Panc1 (cell line): ENCODE results near the gene MBNL2. TPM values are rescaled to one million over a fixed set of nuclear protein-coding genes. Genes with fewer than 3 reads are reported as not detected.

ENCODE experiments used
- ATAC-seq: fragments of 200-7000 bp; cut with Tn5 transposase; 2 replicates; pipeline ENCODE4 v1.9.1; 2020; ENCODE audit warnings: mild to moderate bottlenecking, moderate library complexity
- BruUV-seq: library from RNA; stranded (reverse); fragments of 400-500 nt; replicated peaks from 2 replicates; lab custom pipeline; 2021; lab: Mats Ljungman, UMichigan
- CTCF ChIA-PET: fragments of 300-600 bp; sonication (Branson Sonifier 250); formaldehyde crosslinking; loops from one replicate; lab custom pipeline; 2022; ENCODE audit warnings: antibody characterized with exemption; lab: Charles Lee
- POLR2A ChIA-PET: fragments of 300-600 bp; sonication (Branson Sonifier 250); formaldehyde crosslinking; loops from one replicate; lab custom pipeline; 2022; ENCODE audit warnings: antibody characterized with exemption; lab: Charles Lee
- DNase-seq: peaks from one replicate; pipeline ENCODE4 v3.0.0-alpha.2; 2010; ENCODE audit warnings: low read depth, low spot score
- H3K27ac ChIP-seq: 2 replicates; pipeline ENCODE4 v1.5.1; 2011; ENCODE audit warnings: mild to moderate bottlenecking, low read length, inconsistent platforms
- H3K27me3 ChIP-seq: fragments of 200-500 bp; sonication (Bioruptor generic); 2 replicates; pipeline ENCODE4 v1.6.0; 2014; ENCODE audit warnings: low read length, inconsistent platforms; ENCODE audit not compliant: control insufficient read depth, insufficient read depth
- H3K36me3 ChIP-seq: fragments of 200-500 bp; sonication (Bioruptor generic); 2 replicates; pipeline ENCODE4 v1.5.1; 2014; ENCODE audit warnings: inconsistent platforms, mild to moderate bottlenecking, low read length, moderate library complexity; ENCODE audit not compliant: control insufficient read depth, insufficient read depth
- H3K4me1 ChIP-seq: 2 replicates; pipeline ENCODE4 v1.5.1; 2011; ENCODE audit warnings: inconsistent platforms, mild to moderate bottlenecking, low read length, moderate library complexity; ENCODE audit not compliant: control insufficient read depth, insufficient read depth
- H3K4me3 ChIP-seq, 2 experiments: 2 replicates each; pipeline ENCODE4 v1.5.1; 2011 to 2012; ENCODE audit warnings: low read depth in 2 of 2, low read length in 2 of 2, mild to moderate bottlenecking in 2 of 2, inconsistent platforms in 1 of 2, moderate library complexity in 1 of 2
- H3K9me3 ChIP-seq: fragments of 200-500 bp; sonication (Bioruptor generic); 2 replicates; pipeline ENCODE4 v1.5.1; 2014; ENCODE audit warnings: low read depth, mild to moderate bottlenecking, inconsistent platforms, low read length, moderate library complexity; ENCODE audit not compliant: control insufficient read depth, insufficient read depth
- POLR2AphosphoS5 ChIP-seq: IDR thresholded peaks from 2 replicates; pipeline ENCODE4 v1.6.1; 2012; ENCODE audit warnings: mild to moderate bottlenecking, low read depth, low read length, moderate library complexity
- SIN3A ChIP-seq: IDR thresholded peaks from 2 replicates; pipeline ENCODE4 v1.6.1; 2012; ENCODE audit warnings: low read depth, mild to moderate bottlenecking, low read length, moderate library complexity, borderline replicate concordance; ENCODE audit not compliant: insufficient read depth
- TCF7L2 ChIP-seq: IDR thresholded peaks from 2 replicates; pipeline ENCODE4 v1.6.1; 2011; ENCODE audit warnings: mild to moderate bottlenecking, low read depth, low read length, inconsistent platforms
- in situ Hi-C: cut with HindIII; loops from 2 replicates; pipeline ENCODE4 v1.10.0; 2016; ENCODE audit warnings: low sequenced_read_pairs, low pct_unique_long_range_greater_than_20kb
- intact Hi-C: fragments of 100-400 bp; cut with micrococcal nuclease; formaldehyde crosslinking; loops from one replicate; pipeline ENCODE4 v1.10.0; 2022; ENCODE audit not compliant: unreplicated experiment
- total RNA-seq: library from RNA; stranded (reverse); gene quantifications from one replicate; pipeline ENCODE4 v1.2.1, GENCODE V29; 2021; ENCODE audit not compliant: unreplicated experiment
- TF ChIP-seq, protein P1 (sequence below), 2 experiments: IDR thresholded peaks; 2 replicates each; pipeline ENCODE4 v1.6.1; 2011 to 2012; ENCODE audit warnings: low read depth in 2 of 2, control low read depth in 1 of 2, low read length in 1 of 2, mild to moderate bottlenecking in 1 of 2, moderate library complexity in 1 of 2; ENCODE audit not compliant: insufficient read depth in 1 of 2
- TF ChIP-seq, protein P2 (sequence below): fragments of 450-650 bp; IDR thresholded peaks from 2 replicates; pipeline ENCODE4 v1.5.1; 2017; ENCODE audit warnings: mild to moderate bottlenecking

Gene MBNL2
- total RNA-seq, 1 experiment from 2014 or later: 103 TPM

DNA sequence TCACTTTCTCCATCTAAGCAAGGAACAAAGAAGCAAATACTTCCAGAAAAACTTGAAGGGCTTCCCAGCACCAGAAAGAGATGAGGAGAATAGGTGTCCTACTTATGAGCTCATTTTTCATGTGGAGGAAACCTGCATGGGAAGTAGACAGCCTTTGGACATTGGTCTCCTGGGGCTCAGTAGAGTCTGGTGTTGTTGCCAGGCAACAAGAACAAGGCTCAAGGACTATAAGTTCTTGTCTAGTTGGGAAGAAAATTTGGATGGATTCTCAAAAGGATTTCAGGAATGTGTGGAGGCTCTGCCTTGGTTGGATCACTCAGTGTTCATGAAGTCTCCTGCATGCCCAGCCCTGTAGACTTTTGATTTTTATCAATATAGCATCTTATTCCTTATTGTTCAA is 84.5 kb downstream of the MBNL2 start:
- POLR2A ChIA-PET: no interaction called here
- no peak for ATAC-seq
- Histone ChIP-seq H3K4me1 (peaks cover 97% of the 10 kb centered on the region), H3K9me3 (no peaks in the 10 kb centered on the region), H3K4me3 (no peak overlapping the region), H3K27ac (peak overlapping the region; percentile 100), H3K36me3 (no peaks in the 10 kb centered on the region; the same call in 1 of the 2 replicates), H3K27me3 (no peaks in the 10 kb centered on the region)
- TF ChIP-seq, protein P1, sequence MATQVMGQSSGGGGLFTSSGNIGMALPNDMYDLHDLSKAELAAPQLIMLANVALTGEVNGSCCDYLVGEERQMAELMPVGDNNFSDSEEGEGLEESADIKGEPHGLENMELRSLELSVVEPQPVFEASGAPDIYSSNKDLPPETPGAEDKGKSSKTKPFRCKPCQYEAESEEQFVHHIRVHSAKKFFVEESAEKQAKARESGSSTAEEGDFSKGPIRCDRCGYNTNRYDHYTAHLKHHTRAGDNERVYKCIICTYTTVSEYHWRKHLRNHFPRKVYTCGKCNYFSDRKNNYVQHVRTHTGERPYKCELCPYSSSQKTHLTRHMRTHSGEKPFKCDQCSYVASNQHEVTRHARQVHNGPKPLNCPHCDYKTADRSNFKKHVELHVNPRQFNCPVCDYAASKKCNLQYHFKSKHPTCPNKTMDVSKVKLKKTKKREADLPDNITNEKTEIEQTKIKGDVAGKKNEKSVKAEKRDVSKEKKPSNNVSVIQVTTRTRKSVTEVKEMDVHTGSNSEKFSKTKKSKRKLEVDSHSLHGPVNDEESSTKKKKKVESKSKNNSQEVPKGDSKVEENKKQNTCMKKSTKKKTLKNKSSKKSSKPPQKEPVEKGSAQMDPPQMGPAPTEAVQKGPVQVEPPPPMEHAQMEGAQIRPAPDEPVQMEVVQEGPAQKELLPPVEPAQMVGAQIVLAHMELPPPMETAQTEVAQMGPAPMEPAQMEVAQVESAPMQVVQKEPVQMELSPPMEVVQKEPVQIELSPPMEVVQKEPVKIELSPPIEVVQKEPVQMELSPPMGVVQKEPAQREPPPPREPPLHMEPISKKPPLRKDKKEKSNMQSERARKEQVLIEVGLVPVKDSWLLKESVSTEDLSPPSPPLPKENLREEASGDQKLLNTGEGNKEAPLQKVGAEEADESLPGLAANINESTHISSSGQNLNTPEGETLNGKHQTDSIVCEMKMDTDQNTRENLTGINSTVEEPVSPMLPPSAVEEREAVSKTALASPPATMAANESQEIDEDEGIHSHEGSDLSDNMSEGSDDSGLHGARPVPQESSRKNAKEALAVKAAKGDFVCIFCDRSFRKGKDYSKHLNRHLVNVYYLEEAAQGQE (IDR thresholded peaks at IDR 0.05; ENCODE audit: insufficient read depth in 1 of 2, low read depth in 2 of 2, low read length in 1 of 2): no peak
- TF ChIP-seq TCF7L2 (no peak), POLR2AphosphoS5 (no peak), SIN3A (no peak)
- TF ChIP-seq, protein P2, sequence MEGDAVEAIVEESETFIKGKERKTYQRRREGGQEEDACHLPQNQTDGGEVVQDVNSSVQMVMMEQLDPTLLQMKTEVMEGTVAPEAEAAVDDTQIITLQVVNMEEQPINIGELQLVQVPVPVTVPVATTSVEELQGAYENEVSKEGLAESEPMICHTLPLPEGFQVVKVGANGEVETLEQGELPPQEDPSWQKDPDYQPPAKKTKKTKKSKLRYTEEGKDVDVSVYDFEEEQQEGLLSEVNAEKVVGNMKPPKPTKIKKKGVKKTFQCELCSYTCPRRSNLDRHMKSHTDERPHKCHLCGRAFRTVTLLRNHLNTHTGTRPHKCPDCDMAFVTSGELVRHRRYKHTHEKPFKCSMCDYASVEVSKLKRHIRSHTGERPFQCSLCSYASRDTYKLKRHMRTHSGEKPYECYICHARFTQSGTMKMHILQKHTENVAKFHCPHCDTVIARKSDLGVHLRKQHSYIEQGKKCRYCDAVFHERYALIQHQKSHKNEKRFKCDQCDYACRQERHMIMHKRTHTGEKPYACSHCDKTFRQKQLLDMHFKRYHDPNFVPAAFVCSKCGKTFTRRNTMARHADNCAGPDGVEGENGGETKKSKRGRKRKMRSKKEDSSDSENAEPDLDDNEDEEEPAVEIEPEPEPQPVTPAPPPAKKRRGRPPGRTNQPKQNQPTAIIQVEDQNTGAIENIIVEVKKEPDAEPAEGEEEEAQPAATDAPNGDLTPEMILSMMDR: no peak
- in situ Hi-C loops (no loop called here), intact Hi-C loops (no loop called here)
- BruUV-seq: no TSS peak
- CTCF ChIA-PET: no interaction called here
- DNase-seq: no peak

DNA sequence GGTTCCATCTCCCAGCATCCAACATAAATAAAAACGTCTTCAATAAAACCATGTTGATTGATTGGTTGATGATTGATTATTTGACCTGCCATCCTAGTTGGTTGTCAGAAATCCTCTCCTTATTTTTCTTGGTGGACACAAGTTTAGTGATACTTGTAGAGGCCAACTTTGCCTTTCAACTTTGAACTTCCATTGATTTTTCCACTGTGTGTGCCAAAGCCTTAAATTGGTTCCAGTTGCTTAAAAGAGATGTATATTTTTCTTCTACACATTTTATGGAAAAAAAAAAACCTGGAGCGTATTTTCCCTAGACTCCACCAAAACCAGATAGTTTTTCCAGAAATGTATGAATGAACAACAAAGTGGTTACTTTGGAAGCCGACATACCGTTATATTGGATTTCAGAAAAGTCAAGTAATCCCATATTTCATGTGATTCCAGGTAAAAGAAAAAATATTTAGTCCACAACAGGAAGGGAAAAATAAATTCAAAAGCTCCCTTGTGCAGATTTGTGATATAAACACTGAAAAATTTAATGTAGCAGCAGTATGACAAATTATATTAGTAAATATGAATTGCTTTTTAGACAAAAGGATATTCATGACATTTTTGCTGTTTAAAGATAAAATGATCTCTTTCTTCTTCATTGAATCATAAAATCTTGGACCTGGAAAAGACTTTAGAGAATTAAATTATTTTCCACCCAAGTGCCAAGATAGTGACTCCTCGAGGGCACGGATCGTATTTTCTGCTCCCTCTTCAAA is 85.2 kb downstream of the MBNL2 start:
- TF ChIP-seq POLR2AphosphoS5: no peak
- peaks cover 97% of the 10 kb centered on the region for H3K4me1 ChIP-seq
- ChIA-PET POLR2A (interaction anchor here (0.6 kb wide), 2 partner anchors 12 to 50 kb away, joined by 3 read pairs; no protein-coding TSS in a partner anchor), CTCF (no interaction called here)
- DNase-seq: no peak
- in situ Hi-C loops (no loop called here), intact Hi-C loops (no loop called here)
- peak overlapping the region; percentile 100 for H3K27ac ChIP-seq
- BruUV-seq: TSS peak; percentile 96
- no peak overlapping the region for H3K4me3 ChIP-seq
- no peaks in the 10 kb centered on the region for H3K9me3 ChIP-seq
- ATAC-seq: no peak
- H3K27me3 ChIP-seq: no peaks in the 10 kb centered on the region
- H3K36me3 ChIP-seq: no peaks in the 10 kb centered on the region; the same call in 1 of the 2 replicates
